Activated T-helper 2 cell treated with anti-CD3 and anti-CD28 coated beads, Interferon-gamma antibody, Interleukin-2, Interleukin-4, amounts not matched to agents 10 μg/mL and 5 μg/mL and 100 μg/mL, durations not matched to agents 14 hours and 24 hours and 36 hours (primary cell): ENCODE measurements around the gene CYS1. TPM values are rescaled to one million over a fixed set of nuclear protein-coding genes. Genes with fewer than 3 reads are reported as not detected.
"Not testable (repeated sequence)": the region's sequence is repeated elsewhere in the genome, so short reads cannot be mapped to it uniquely, and the experiment has no call there.

Experiments
- DNase-seq: peaks from one replicate; pipeline ENCODE4 v3.0.0; 2021; ENCODE audit warnings: low spot score
- H3K27ac Mint-ChIP-seq: one replicate; pipeline ENCODE4 v1.8.0; 2021; ENCODE audit warnings: mixed read lengths
- H3K27me3 Mint-ChIP-seq: one replicate; pipeline ENCODE4 v1.8.0; 2021; ENCODE audit warnings: low read depth, mixed read lengths
- H3K36me3 Mint-ChIP-seq: one replicate; pipeline ENCODE4 v1.8.0; 2021; ENCODE audit warnings: low read depth, mixed read lengths
- H3K4me1 Mint-ChIP-seq: one replicate; pipeline ENCODE4 v1.8.0; 2021; ENCODE audit warnings: low read depth, mixed read lengths
- H3K4me3 Mint-ChIP-seq: one replicate; pipeline ENCODE4 v1.8.0; 2021; ENCODE audit warnings: low read depth, mild to moderate bottlenecking, moderate library complexity, mixed read lengths
- H3K9me3 Mint-ChIP-seq: one replicate; pipeline ENCODE4 v1.8.0; 2021; ENCODE audit warnings: mixed read lengths
- intact Hi-C: fragments of 100-400 bp; cut with micrococcal nuclease; formaldehyde crosslinking; loops from one replicate; pipeline ENCODE4 v1.15.1; 2023
- total RNA-seq: library from RNA; stranded (reverse); gene quantifications from 2 replicates; pipeline ENCODE4 v1.2.3, GENCODE V29; 2022

CYS1 gene
- total RNA-seq, 1 donor from 2014 or later: 0.89 TPM

DNA sequence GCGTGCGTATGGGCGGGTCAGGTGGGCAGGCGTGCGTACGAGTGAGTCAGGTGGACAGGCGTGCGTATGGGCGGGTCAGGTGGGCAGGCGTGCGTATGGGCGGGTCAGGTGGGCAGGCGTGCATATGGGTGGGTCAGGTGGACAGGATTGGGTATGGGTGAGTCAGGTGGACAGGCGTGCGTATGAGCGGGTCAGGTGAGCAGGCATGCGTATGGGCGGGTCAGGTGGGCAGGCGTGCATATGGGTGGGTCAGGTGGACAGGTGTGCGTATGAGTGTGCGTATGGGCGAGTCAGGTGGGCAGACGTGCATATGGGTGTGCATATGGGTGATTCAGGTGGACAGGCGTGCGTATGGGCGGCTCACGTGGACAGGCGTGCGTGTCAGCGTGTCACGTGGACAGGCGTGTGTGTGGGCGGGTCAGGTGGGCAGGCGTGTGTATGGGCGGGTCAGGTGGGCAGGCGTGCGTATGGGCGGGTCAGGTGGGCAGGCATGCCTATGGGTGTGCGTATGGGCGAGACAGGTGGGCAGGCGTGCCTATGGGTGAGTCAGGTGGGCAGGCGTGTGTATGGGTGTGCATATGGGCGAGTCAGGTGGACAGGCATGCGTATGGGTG is 64.7 kb downstream of the CYS1 start:
- DNase-seq, H3K36me3 Mint-ChIP-seq, H3K27ac Mint-ChIP-seq, H3K4me3 Mint-ChIP-seq, H3K9me3 Mint-ChIP-seq, H3K27me3 Mint-ChIP-seq, H3K4me1 Mint-ChIP-seq, intact Hi-C loops: not testable (repeated sequence)

DNA sequence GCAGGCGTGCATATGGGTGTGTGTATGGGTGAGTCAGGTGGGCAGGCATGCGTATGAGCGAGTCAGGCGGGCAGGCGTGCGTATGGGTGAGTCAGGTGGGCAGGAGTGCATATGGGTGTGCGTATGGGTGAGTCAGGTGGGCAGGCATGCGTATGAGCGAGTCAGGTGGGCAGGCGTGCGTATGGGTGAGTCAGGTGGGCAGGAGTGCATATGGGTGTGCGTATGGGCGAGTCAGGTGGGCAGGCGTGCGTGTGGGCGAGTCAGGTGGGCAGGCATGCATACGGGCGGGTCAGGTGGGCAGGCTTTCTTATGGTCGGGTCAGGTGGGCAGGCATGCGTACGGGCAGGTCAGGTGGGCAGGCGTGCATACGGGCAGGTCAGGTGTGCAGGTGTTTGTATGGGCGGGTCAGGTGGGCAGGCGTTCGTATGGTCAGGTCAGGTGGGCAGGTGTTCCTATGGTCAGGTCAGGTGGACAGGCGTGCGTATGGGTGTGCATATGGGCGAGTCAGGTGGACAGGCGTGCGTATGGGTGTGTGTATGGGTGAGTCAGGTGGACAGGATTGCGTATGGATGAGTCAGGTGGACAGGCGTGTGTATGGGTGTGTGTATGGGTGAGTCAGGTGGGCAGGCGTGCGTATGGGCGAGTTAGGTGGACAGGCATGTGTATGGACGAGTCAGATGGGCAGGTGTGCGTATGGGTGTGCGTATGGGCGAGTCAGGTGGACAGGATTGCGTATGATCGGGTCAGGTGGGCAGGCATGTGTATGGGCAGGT is 65.6 kb downstream of the CYS1 start:
- Mint-ChIP-seq H3K36me3 (no peaks in the 10 kb centered on the region), H3K4me3 (no peak overlapping the region), H3K9me3 (no peaks in the 10 kb centered on the region), H3K27ac (no peak overlapping the region), H3K27me3 (peaks cover 7% of the 10 kb centered on the region), H3K4me1 (no peaks in the 10 kb centered on the region)
- no peak for DNase-seq
- intact Hi-C loops: no loop called here

DNA sequence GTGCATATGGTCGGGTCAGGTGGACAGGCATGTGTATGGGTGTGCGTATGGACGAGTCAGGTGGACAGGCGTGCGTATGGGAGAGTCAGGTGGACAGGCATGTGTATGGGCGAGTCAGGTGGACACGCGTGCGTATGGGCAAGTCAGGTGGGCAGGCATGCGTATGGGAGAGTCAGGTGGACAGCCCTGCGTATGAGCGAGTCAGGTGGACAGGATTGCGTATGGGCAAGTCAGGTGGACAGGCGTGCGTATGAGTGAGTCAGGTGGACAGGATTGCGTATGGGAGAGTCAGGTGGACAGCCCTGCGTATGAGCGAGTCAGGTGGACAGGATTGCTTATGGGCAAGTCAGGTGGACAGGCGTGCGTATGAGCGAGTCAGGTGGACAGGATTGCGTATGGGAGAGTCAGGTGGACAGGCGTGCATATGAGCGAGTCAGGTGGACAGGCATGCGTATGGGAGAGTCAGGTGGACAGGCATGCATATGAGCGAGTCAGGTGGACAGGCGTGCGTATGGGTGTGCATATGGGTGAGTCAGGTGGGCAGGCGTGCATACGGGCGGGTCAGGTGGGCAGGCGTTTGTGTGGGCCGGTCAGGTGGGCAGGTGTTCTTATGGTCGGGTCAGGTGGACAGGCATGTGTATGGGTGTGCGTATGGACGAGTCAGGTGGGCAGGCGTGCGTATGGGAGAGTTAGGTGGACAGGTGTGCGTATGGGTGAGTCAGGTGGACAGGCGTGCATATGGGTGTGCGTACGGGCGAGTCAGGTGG is 66.4 kb downstream of the CYS1 start:
- H3K4me1 Mint-ChIP-seq, DNase-seq, H3K27ac Mint-ChIP-seq, H3K27me3 Mint-ChIP-seq, intact Hi-C loops, H3K36me3 Mint-ChIP-seq, H3K4me3 Mint-ChIP-seq, H3K9me3 Mint-ChIP-seq: not testable (repeated sequence)

DNA sequence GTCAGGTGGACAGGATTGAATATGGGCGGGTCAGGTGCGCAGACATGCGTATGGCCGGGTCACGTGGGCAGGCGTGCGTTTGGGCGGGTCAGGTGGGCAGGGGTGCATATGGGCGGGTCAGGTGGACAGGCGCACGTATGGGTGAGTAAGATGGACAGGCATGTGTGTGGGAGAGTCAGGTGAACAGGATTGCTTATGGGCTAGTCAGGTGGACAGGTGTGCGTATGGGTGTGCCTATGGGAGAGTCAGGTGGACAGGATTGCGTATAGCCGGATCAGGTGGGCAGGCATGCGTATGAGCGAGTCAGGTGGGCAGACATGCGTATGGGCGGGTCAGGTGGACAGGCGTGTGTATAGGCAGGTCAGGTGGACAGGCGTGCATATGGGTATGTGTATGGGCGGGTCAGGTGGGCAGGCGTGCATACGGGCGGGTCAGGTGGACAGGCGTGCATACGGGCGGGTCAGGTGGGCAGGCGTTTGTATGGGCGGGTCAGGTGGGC is 67.2 kb downstream of the CYS1 start:
- no peak for DNase-seq
- H3K27me3 Mint-ChIP-seq: peaks cover 4% of the 10 kb centered on the region
- intact Hi-C loops: no loop called here
- no peaks in the 10 kb centered on the region for H3K36me3 Mint-ChIP-seq
- H3K4me3 Mint-ChIP-seq: no peak overlapping the region
- no peaks in the 10 kb centered on the region for H3K9me3 Mint-ChIP-seq
- no peaks in the 10 kb centered on the region for H3K4me1 Mint-ChIP-seq
- H3K27ac Mint-ChIP-seq: no peak overlapping the region

DNA sequence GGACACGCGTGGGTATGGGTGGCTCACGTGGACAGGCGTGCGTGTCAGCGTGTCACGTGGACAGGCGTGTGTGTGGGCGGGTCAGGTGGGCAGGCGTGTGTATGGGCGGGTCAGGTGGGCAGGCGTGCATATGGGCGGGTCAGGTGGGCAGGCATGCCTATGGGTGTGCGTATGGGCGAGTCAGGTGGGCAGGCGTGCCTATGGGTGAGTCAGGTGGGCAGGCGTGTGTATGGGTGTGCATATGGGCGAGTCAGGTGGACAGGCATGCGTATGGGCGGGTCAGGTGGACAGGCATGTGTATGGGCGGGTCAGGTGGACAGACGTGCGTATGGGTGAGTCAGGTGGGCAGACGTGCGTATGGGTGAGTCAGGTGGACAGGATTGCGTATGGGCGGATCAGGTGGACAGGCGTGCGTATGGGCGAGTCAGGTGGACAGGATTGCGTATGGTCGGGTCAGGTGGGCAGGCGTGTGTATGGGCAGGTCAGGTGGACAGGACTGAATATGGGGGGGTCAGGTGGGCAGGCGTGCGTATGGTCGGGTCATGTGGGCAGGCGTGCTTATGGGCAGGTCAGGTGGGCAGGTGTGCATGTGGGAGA is 67.7 kb downstream of the CYS1 start:
- H3K4me1 Mint-ChIP-seq, intact Hi-C loops, H3K36me3 Mint-ChIP-seq, H3K27me3 Mint-ChIP-seq, DNase-seq, H3K27ac Mint-ChIP-seq, H3K9me3 Mint-ChIP-seq, H3K4me3 Mint-ChIP-seq: not testable (repeated sequence)

DNA sequence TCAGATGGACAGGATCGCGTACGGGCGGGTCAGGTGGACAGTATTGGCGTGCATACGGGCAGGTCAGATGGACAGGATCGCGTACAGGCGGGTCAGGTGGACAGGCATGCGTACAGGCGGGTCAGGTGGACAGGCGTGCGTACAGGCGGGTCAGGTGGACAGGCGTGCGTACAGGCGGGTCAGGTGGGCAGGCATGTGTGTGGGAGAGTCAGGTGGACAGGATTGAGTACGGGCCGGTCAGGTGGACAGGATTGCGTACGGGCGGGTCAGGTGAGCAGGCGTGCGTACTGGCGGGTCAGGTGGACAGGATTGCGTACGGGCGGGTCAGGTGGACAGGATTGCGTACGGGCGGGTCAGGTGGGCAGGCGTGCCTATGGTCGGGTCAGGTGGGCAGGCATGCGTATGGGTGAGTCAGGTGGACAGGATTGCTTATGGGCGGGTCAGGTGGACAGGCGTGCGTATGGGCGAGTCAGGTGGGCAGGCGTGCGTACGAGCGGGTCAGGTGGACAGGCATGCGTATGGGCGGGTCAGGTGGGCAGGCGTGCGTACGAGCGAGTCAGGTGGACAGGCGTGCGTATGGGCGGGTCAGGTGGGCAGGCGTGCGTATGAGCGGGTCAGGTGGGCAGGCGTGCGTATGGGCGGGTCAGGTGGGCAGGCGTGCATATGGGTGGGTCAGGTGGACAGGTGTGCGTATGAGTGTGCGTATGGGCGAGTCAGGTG is 68.4 kb downstream of the CYS1 start:
- H3K4me3 Mint-ChIP-seq, intact Hi-C loops, H3K4me1 Mint-ChIP-seq, H3K36me3 Mint-ChIP-seq, DNase-seq, H3K9me3 Mint-ChIP-seq, H3K27ac Mint-ChIP-seq, H3K27me3 Mint-ChIP-seq: not testable (repeated sequence)

DNA sequence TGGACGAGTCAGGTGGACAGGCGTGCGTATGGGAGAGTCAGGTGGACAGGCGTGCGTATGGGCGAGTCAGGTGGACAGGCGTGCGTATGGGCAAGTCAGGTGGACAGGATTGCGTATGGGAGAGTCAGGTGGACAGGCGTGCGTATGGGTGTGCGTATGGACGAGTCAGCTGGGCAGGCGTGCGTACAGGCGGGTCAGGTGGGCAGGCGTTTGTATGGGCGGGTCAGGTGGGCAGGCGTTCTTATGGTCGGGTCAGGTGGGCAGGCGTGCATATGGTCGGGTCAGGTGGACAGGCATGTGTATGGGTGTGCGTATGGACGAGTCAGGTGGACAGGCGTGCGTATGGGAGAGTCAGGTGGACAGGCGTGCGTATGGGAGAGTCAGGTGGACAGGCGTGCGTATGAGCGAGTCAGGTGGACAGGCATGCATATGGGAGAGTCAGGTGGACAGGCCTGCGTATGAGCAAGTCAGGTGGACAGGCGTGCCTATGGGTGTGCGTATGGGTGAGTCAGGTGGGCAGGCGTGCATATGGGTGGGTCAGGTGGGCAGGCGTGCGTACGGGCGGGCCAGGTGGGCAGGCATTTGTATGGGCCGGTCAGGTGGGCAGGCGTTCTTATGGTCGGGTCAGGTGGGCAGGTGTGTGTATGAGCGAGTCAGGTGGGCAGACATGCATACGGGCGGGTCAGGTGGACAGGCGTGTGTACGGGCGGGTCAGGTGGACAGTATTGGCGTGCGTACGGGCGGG is 69.2 kb downstream of the CYS1 start:
- H3K27ac Mint-ChIP-seq, H3K4me1 Mint-ChIP-seq, intact Hi-C loops, H3K9me3 Mint-ChIP-seq, DNase-seq, H3K36me3 Mint-ChIP-seq, H3K27me3 Mint-ChIP-seq, H3K4me3 Mint-ChIP-seq: not testable (repeated sequence)

DNA sequence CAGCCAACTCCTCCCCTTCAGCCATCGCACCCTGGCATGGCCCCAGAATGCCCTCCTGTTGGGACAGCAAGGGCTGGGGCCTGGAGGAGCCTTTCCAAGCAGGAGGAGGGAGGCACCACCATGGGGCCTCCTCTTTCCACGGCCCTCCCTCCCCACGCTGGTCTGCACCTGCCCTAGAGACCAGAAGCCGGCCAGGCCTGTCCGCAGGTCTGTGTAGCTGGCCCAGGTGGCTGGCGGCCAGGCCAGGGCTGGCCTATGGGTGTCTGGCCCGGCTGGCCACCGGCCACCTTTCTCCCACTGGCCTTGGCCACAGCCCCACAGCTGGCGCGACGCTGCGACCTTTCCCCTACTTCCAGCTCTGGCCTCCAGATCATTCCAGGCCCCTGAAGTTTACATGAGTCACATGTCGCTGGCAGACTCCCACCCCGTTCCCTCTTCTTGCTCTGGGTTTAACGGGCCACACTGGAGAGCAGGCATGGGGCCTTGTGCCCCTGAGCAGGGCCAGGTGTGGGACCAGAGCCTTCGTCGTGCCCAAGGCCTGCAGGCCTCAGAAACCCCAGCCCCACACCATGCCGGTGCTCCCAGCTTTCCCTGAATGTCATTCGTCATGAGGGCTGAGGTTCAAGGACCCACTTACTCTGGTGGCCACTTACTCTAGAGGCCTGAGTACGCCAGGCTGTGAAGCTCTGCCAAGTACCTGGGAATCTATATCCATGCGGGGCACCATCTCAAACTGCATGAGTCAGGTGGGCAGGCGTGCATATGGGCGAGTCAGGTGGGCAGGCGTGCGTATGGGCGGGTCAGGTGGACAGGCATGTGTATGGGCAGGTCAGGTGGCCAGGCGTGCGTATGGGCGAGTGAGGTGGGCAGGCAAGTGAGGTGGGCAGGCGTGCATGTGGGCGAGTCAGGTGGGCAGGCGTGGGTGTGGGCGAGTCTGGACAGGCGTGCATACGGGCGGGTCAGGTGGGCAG is 70.1 kb downstream of the CYS1 start:
- no peaks in the 10 kb centered on the region for H3K27me3 Mint-ChIP-seq
- no peaks in the 10 kb centered on the region for H3K4me1 Mint-ChIP-seq
- no peak for DNase-seq
- H3K36me3 Mint-ChIP-seq: no peaks in the 10 kb centered on the region
- no peaks in the 10 kb centered on the region for H3K9me3 Mint-ChIP-seq
- H3K4me3 Mint-ChIP-seq: no peak overlapping the region
- intact Hi-C loops: no loop called here
- H3K27ac Mint-ChIP-seq: no peak overlapping the region

DNA sequence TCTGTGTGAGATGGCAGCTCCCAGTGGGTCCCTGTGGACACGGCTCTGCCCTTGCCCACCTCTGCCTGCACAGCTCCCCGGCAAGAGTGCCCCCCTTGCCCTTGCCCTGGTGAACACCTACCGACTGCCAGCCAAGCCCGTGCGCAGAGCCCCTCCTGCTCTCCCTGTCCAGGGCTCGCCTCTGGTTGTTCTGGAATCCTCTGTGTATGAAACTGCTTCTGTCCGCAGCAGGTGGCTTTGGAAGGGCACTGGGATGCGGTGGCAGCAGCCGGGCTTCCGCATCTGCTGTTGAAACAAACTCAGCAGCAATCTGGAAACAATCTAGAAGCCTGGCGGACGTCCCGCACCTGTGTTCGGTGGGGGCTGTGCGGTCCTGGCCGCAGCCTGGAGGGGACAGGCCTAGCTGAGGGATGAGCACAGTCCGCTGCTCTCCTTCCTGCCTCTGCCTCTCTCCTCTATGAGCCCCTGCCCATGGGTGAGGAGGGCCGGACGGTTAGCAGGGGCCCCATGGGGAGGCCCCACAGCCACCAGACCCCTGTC is 70.9 kb downstream of the CYS1 start:
- Mint-ChIP-seq H3K27me3 (no peaks in the 10 kb centered on the region), H3K4me1 (no peaks in the 10 kb centered on the region), H3K4me3 (no peak overlapping the region), H3K9me3 (no peaks in the 10 kb centered on the region), H3K36me3 (no peaks in the 10 kb centered on the region), H3K27ac (no peak overlapping the region)
- no peak for DNase-seq
- intact Hi-C loops: no loop called here

DNA sequence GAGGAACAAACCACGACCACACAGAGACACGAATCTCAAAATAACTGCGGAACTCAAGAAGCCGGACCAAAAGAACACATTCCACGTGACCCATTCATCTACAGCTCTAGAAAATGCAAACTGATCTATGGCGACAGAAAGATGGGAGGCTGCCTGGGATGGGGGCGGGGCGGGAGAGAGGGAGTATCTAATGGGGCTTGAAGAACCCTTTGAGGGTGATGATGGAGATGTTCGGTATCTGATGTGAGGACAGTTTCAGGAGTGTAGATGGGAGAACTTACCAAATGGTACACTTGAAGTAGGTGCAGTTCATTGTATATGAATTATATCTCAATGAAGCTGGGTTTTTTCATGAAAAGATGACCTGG is 71.4 kb downstream of the CYS1 start:
- Mint-ChIP-seq H3K27ac (no peak overlapping the region), H3K9me3 (no peaks in the 10 kb centered on the region), H3K4me1 (no peaks in the 10 kb centered on the region), H3K27me3 (no peaks in the 10 kb centered on the region), H3K36me3 (no peaks in the 10 kb centered on the region), H3K4me3 (no peak overlapping the region)
- no peak for DNase-seq
- intact Hi-C loops: no loop called here
